ENCODE data around the gene FNBP1L.
A peak's percentile ranks its signal among the peaks of the same experiment; 100 is the strongest.
"Not testable (repeated sequence)": the region's sequence is repeated elsewhere in the genome, so short reads cannot be mapped to it uniquely, and the experiment has no call there.

The FNBP1L gene

DNA sequence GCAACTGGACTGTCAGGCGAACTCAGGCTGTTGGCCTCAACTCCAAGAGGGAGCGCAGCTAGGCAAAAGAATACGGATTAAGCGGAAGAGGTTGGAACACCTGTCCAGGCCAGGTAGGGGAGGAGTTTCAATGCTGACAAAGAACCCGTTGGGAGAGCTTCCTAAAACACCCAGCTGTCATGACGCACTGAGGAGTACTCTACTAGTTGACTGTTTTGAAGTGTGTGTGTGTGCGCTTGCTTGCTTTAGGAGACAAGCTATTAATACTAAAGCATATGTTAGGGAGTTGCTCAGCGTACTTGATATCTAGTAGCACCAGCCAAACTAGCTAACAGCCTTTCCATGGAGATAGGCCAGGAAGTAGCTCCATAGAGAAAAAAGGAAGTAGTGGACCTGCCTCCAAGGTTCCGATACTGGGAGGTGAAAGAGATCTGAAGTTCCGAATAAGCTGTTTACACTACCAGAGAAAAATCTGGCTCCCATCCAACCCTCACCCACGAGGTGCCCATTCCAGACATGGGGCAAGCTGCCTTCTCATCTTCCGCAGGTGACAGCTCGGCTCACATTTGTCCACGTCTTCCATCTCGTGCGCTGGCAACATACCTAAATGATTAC is 974 bp upstream of the FNBP1L start:
- peak; percentile 59 for DNase-seq

DNA sequence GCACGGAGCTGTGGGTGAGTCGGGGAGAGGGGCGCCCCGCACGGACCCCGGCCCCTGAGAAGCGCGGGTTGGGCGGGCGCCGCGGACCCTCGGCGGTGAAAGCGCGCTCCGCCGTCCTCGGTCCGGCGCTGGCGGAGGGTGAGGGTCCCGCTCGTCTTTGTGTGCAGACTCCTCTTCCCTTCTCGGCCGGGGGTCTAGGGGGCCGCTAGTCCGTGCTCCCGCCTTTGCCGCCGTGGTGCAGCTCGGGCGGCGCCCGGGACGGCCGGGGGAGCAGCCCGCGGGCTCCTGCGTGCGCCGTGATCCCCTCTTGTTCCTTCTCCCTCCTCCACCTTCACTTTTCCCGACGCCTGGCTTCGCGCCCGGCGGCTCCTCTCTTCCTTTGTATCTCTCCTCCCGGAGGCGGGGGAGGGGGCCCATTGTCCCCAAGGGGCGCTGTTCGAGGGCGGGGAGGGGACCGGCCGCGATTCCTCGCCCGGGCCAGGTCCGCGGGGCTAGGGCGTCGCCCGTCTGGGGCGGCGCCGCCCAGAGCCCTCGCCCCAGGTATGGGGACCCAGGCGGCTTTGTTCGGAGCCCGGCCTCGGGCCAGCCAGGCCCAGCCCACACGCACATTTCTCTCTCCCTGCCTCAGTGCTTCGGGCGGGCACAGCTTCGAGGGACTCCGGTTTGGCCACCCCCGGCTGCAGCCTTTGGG is 519 bp downstream of the FNBP1L start:
- DNase-seq, result no peak

DNA sequence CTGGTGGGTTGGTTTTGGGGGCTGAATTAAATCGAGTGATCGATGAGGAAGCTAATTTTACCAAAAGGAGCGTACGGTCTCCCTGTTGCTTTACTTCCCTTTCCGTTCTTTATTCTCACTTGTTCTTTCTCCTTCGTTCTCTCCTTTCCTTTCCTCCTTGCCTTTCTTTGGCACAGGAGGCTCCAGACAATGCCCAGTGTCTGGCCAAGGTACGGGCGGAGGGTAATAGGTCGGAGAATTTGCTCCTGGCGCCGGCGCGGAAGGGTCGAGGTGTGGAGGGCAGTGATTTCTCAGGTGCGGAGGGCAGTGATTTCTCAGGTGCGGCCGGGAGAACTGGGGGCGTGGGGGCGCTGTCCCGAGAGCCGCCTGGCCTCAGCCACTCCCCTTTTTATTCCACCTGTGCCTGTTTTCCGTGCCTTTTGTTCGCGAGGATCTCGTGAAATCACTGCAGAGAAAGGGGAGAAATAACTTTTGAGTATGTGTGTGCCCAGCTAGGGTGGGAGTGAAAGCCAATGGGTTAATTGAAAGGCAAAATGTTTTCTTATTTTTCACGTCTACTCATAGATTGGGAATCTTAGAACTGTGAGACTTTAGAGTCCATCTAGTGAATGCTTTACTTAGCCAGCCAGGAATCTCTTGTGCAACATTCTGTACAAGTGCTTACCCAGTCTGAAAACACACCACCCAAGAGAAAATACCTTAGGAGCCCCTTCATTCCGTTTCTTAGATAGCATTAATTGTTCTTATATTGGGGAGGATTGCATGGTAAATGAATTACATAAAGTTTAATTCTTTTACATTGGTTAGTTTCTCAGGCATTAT is 1.3 kb downstream of the FNBP1L start:
- DNase-seq, result no peak

DNA sequence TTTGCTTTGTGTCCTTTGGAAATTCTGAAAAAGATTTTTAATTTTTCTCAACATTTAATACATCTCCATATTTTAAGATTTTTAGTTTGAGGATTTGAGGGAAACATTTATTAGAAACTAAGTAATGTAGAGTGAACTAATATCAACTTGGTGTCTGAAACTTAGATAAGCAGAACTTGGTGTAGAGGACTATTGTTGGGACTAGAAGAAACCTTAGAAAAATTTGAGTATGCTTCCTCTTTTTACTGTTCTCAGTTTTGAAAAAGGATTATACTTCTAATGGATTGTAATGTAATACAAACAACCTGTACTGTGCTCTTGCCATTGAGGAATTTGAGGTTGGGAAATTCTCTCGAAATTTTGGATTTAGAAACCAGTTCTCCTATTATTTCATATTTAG is 2.4 kb downstream of the FNBP1L start:
- no peak for DNase-seq

DNA sequence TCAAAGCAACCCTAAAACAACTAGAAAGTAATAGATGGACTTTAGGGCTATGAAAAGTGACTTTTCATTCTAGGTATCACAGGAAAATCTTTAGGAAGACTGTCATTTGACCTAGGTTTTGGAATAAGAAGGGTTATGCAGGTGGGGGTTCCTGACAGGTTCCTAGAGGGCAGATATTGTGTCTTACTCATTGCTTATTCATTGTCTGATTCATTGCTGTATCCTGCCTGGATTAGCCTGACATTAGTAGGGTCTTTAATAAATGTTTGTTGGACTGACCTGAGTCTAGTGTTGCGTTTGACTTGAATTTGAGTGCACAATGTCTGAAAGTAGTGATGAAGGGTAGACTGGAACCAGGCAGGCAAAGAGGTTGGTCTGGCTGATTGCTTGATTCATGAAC is 6.0 kb downstream of the FNBP1L start:
- no peak for DNase-seq

DNA sequence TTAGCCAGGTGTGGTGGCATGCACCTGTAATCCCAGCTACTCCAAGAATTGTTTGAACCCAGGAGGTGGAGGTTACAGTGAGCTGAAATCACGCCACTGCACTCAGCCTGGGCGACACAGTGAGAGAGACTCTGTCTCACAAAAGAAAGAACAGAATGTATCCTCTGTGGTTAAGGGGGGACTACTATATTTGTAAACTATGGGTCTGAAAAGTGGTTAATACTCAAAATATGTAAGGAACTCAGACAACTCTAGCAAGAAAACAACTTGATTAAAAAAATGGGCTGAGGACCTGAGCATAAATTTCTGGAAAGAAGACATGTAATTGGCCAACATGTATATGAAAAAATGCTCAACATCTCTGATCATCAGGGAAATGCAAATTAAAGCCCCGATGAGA is 11.2 kb downstream of the FNBP1L start:
- DNase-seq, result no peak

DNA sequence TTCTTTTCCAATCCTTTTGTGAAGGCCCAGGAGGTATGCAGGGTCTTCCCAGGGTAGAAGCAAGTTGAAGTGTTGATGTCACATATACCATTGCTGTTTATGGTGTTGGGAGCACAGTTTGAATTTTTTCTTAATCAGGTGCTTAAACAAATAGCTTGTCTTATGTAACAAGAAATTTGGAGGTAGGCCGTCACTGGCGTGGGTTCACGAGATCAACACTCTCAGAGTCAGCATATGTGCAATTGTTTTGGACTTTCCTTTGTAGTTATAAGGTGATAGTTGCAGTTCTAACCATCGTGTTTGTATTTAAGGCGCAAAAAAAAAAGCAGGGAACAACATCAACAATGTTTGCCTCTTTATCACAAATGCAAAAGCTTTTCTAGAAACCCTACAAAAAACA is 13.3 kb downstream of the FNBP1L start:
- no peak for DNase-seq

DNA sequence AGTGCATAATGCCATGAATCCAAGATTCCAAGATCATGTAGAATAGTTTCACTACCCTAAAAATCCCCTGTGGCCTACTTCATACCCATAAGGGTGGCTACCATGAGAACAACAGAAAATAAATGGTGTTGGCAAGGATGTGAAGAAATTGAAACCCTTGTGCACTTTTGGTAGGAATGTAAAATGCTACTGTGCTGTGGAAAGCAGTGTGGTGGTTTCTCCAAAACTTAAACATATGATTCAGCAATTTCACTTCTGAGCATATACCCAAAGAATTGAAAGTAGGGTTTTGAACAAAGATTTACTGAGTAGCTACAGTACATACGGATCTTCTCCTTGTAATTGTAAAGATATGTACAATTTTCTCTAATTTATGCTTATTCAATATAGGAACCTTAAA is 16.0 kb downstream of the FNBP1L start:
- DNase-seq, result no peak

DNA sequence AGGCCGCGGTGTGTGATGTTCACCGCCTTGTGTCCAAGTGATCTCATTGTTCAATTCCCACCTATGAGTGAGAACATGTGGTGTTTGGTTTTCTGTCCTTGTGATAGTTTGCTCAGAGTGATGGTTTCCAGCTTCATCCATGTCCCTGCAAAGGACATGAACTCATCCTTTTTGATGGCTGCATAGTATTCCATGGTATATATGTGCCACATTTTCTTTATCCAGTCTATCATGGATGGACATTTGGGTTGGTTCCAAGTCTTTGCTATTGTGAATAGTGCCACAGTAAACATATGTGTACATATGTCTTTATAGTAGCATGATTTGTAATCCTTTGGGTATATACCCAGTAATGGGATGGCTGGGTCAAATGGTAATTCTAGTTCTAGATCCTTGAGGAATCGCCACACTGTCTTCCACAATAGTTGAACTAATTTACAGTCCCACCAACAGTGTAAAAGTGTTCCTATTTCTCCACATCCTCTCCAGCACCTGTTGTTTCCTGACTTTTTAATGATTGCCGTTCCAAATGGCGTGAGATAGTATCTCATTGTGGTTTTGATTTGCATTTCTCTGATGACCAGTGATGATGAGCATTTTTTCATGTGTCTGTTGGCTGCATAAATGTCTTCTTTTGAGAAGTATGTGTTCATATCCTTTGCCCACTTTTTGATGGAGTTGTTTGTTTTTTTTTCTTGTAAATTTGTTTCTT is 17.6 kb downstream of the FNBP1L start:
- DNase-seq, result not testable (repeated sequence)

DNA sequence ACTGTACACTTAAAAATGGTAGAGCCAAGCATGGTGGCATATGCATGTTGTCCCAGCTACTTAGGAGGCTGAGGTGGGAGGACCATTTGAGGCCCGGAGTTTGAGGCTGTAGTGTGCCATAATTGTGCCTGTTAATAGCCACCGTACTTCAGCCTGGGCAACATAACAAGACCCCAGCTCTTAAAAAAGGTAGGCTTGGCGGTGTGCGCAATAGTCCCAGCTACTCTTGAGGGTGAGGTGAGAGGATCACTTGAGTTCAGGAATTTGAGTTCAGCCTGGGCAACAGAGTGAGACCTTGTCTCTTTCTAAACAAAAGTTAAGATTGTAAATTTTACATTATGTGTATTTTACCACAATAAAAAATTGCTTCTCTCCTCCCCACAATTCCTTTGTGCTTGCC is 19.7 kb downstream of the FNBP1L start:
- DNase-seq, result no peak

DNA sequence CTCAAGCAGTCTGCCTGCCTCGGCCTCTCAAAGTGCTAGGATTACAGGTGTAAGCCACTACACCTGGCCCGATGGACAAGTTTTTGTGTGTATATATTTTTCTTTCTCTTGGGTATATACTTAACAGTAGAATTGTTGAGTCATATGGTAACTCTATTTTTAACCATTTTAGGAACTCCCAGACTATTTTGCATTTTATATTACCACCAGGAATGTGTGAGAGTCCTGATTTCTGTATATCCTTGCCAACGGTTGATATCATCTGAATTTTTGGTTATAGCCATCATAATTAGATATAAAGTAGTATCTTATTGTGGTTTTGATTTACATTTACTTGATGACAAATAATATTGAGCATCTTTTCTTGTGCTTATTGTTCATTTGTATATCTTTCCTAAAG is 20.7 kb downstream of the FNBP1L start:
- DNase-seq, result no peak

DNA sequence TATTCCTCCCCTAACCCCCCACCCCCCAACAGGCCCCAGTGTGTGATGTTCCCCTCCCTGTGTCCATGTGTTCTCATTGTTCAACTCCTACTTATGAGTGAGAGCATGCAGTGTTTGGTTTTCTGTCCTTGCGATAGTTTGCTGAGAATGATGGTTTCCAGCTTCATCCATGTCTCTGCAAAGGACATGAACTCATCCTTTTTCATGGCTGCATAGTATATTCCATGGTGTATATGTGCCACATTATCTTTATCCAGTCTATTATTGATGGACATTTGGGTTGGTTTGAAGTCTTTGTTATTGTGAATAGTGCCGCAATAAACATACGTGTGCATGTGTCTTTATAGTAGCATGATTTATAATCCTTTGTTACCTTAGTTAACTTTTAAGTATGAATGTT is 21.3 kb downstream of the FNBP1L start:
- not testable (repeated sequence) for DNase-seq

DNA sequence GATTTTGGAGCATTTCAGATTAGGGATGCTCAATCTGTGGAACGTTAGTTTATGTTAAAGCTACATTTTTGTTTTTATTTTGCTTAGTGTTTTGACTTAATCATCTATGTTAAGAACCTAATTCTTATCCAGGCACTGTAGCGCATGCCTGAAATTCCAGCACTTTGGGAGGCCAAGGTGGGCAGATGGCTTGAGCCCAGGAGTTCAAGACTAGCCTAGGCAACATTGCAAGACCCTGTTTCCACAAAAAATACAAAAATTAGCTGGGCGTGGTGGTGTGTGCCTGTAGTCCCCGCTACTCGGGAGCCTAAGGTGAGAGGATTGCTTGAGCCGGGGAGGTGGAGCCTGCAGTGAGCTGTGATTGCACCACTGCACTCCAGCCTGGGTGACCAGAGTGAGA is 23.4 kb downstream of the FNBP1L start:
- DNase-seq, result no peak

DNA sequence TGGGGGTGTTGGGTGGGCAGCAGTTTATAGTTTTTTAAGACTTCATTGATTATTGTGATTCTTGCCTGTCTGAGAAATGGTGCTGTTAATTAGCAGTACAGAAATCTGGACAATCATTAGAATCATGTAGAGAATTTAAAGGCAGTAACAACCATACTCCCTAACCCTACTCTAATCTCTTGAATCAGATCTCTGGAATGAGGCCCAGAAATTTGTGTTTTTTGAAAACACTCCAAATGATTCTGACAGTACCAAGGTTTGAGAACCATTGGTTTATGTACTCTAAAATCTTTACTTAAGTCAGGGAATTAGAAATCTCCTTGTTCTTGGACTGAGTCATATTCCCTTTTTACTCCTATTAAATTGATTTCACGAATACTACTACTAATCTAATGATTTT is 24.0 kb downstream of the FNBP1L start:
- no peak for DNase-seq

DNA sequence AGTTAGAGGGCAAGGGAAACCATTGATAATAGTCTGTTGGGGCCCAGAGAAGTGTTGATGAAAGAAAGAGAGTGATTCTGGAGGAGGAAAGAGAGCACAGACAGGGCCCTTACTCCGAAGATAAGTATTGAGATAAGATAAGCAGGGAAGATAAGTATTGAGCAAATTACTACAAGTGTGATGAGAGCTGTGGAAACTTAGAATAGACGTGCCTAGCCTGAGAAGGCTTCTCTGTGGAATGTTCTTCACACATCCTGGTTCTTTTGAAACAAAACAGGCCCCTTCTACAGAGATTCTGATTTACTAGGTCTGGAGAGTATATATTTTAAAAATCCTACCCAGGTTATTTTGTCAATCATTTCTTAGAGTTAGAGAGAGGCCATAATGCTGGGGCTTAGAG is 26.4 kb downstream of the FNBP1L start:
- DNase-seq, result no peak

DNA sequence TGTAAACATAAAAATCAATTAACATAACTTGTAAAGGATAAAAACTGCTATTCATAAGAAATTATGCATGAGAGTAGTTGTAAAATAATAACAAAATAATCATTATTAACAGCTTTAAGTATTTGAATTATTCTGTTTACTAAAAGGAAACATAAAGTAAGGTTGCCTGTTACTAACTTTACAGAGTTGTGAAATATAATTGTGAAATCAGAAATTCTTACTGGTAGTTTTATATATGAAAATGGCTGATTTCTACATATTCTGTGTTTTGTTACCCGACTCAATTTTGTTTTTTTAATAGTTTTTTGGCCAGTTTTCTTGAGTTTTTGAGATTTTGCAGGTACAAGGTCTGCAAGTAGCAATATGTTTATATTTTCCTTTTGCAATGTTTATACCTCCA is 27.8 kb downstream of the FNBP1L start:
- DNase-seq, result no peak

DNA sequence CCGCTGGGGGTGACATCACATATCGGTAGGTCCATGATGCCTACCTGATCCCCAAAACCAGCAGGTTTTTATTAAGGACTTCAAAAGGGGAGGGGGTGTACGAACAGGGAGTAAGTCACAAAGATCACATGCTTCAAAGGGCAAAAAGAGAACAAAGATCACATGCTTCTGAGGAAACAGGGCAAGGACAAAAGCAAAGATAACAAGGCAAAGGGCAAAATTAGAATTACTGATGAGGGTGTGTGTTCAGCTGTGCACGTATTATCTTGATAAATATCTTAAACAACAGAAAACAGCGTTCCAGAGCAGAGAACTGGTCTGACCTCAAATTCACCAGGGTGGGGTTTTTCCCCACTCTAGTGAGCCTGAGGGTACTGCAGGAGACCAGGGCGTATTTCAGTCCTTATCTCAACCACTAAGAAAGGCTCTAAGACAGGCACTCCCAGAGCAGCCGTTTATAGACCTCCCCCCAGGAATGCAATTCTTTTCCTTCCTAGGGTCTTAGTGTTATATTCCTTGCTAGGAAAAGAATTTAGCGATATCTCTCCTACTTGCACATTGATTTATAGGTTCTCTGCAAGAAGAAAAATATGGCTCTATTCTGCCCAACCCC is 31.3 kb downstream of the FNBP1L start:
- DNase-seq, result not testable (repeated sequence)

DNA sequence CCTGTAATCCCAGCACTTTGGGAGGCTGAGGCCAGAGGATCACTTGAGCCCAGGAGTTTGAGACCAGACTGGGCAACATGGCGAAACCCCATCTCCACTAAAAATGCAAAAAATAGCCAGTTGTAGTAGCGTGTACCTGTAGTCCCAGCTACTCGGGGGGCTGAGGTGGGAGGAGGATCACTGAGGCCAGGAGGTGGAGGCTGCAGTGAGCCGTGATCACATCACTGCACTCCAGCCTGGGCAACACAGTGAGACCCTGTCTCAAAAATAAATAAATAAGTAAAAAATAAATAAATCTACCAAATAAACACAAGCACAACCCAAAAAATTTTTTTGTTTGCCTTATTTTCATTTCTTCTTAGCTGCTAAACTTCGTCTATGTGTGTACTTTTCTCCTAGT is 34.0 kb downstream of the FNBP1L start:
- not testable (repeated sequence) for DNase-seq

DNA sequence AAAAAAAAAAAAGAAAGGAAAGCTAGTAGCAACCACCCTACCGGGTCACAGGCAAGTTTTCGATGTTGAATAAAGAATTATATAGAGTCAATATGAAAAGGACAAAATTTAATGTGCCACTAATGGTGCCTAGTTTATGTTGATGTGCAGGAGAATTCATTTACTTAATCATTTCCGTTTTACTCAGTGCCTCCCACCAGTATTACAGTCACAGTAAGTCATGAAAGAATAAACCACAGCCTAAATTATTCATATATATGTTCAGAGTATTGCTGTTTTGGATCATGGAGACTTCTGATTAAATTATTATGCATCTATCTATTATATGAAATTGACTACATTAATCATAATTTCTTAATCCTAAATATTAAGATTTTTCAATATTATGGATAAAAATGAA is 35.3 kb downstream of the FNBP1L start:
- DNase-seq, result no peak

DNA sequence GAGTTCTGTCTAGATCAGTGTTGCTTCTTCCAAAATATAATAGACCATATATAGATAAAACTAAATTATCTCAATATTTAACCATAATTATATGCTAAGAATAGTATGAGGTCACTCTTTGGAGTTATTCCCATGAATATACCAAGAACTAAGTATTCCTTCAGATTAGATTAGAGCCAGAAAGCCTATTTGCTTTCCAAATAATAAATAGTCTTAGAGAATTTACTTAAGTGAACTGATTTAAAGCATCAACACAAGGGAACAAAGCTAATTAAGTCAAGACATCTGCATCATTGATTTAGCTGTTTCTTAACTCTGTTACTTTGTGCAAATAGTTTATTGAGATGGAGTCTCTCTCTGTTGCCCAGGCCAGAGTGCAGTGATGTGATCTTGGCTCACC is 35.7 kb downstream of the FNBP1L start:
- no peak for DNase-seq

DNA sequence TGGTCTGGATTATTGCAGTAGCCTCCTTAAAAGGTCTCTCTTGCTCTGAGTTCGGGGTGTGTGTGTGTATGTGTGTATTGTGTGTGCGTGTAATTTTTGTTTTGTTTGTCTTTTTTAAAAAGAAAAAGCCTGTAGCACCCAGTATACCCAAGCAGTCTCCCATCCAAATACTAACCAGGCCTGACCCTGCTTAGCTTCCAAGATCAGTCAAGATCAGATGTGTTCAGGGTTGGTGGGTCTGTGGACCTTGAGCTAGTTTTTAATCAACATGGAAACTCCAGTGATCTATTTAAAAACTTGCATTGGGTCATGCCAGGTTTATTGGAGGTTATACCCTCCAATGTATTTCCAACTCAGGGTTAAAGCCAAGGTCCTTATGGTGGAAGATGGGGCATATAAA is 40.3 kb downstream of the FNBP1L start:
- no peak for DNase-seq

DNA sequence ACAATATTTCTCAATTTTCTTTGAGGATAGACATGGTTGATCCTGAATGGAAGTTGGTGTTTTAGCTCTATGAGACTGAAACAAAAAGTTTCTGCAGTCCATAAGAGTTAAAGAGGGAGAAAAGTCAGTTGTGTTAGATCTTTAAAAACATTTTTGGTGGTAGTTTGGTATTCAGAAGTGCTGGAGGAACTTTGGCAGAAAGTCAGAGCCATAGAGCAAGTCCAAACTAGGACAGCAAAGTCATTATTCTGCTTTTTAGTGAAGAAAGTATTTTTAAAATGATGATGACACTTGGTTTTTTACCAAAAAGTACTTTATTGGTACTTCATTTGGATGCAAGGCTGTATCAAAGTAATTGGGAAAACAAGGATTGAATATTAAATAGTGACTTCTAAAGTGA is 41.8 kb downstream of the FNBP1L start:
- DNase-seq, result no peak

DNA sequence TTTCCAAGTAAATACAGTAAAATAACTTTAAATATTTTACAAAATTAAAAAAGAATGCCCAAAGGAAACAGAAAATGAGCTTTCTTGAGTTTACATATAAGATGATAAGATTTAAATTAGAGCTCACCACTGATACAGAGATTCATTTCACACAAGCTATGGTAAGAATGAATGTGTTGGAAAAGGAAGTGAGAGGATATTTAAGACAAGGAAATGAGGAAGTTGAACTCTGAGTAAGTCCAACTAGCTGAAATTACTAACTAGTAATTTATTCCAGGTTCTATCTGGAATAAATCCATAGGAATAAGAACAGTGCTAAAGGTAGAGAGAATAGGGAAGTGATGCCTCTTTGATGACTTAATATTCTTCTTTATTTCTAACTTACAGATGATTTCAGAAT is 42.4 kb downstream of the FNBP1L start:
- DNase-seq, result no peak

Measured in NCI-H524 treated with DMSO at 0.1 percent for 48 hours (cell line).